Medulla oblongata (tissue), 1 donor: ENCODE measurements around the gene ACOT8.

ENCODE experiments used
- DNase-seq: peaks from one replicate; pipeline ENCODE4 v3.0.0-alpha.2; 2015; ENCODE audit errors: extremely low spot score

ACOT8 gene

DNA sequence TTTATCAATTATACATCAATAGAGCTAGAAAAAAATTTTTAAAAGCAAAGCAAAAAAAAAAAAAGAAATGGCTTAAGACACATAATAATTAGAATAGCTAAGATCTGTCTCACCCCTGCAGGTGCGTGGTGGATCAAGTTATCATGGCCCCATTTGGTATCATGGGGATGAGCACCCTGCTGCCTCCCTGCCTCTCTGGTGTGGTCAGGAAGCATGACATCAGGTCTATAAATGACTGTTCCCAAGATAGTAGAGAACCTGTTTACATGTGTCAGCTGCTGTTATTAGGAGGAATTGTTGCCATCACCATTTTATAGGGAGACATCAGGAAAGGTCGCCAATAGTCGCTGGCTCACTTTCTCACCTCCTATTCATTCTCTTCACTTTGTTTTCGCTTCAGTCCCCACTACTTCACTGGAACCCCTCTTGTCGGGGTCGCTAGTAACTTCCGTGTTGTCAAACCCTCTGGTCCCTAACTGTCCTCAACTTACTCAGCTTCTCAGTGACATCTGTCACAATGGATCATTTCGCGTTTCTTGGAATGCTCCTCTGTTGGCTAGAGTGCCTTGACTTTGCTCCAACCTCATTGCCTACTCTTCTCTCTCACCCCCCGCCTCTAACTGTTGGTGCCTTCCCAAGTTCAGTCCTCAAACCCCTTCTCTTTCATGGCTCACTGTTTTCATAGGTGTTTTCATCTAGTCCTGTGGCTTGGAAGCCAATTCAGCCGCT is 60.7 kb downstream of the ACOT8 start:
- DNase-seq: no peak

DNA sequence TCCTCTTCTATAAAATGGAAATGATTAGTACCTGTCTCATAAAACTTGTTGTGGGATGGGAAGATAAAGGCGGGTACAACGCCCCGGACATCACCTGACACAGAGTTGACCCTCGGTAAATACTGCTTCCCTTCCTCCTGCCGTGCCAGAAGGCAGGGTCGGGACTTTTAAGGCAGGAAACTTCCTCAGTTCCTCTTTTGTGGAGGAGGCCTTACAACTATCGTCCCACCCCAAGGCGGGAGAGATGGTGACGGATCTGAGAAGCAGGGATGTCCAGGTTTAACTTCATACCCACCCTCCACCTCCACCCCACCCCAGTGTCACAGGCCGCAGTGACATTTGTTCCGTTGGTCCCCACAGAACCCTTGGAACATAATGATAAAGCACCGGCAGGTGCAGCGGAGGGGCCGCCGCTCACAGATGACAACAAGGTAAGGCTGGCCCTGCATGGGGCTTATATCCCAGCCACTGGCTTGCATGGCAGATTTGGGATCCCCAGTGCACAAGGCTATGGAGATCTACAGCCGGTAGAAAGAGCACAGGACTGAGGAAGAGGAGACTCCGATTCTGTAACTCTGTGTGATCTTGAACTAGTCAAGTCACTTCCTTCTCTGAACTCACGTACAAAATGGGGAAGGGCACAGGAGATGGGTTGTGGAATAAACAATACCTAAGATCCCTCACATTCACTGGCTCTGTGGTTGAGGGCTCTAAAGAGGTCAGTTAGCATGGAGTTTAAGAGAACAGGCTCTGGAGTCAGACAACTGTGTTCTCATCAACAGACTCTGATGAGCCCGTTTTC is 64.7 kb downstream of the ACOT8 start:
- peak; percentile 37 for DNase-seq
